OCI-LY3 (cell line): ENCODE data around the gene CUX1.

ENCODE experiments used
- H2AFZ ChIP-seq: fragments of 200-600, 300-600 bp; shearing (Covaris generic); 2 replicates; pipeline ENCODE4 v1.6.0; 2014; ENCODE audit warnings: antibody characterized with exemption, low read depth, low read length
- H3K27ac ChIP-seq: fragments of 200-600, 300-600 bp; sonication (generic); 2 replicates; pipeline ENCODE4 v1.5.1; 2014; ENCODE audit warnings: mild to moderate bottlenecking, low read length, moderate library complexity, mixed read lengths
- H3K27me3 ChIP-seq: fragments of 200-600, 300-600 bp; sonication (generic); 2 replicates; pipeline ENCODE4 v1.6.1; 2014; ENCODE audit warnings: low read depth, low read length, mixed read lengths
- H3K36me3 ChIP-seq: fragments of 200-600, 300-600 bp; sonication (generic); replicated peaks from 2 replicates; pipeline ENCODE3; 2014; ENCODE audit warnings: low read depth, low read length, mixed read lengths
- H3K4me1 ChIP-seq: fragments of 300-600, 200-600 bp; sonication (generic); 2 replicates; pipeline ENCODE4 v1.6.1; 2014; ENCODE audit warnings: low read length, mixed read lengths
- H3K4me2 ChIP-seq: fragments of 200-600, 300-600 bp; sonication (generic); 2 replicates; pipeline ENCODE4 v1.6.1; 2014; ENCODE audit warnings: low read length, mixed read lengths
- H3K4me3 ChIP-seq: fragments of 300-600, 200-600 bp; sonication (generic); 2 replicates; pipeline ENCODE4 v1.5.1; 2014; ENCODE audit warnings: antibody characterized with exemption, mild to moderate bottlenecking, low read length, moderate library complexity
- H3K79me2 ChIP-seq: fragments of 300-600, 200-600 bp; shearing (Covaris generic); 2 replicates; pipeline ENCODE4 v1.6.1; 2014; ENCODE audit warnings: mild to moderate bottlenecking, low read length, mixed read lengths
- H3K9ac ChIP-seq: fragments of 300-600, 200-600 bp; shearing (Covaris generic); 2 replicates; pipeline ENCODE4 v1.6.0; 2014; ENCODE audit warnings: mild to moderate bottlenecking, low read length, moderate library complexity
- H3K9me3 ChIP-seq: fragments of 200-600, 300-600 bp; shearing (Covaris generic); 2 replicates; pipeline ENCODE4 v1.6.1; 2014; ENCODE audit warnings: low read length, mixed read lengths; ENCODE audit not compliant: insufficient read depth
- H4K20me1 ChIP-seq: fragments of 200-600, 300-600 bp; sonication (generic); 2 replicates; pipeline ENCODE4 v1.6.1; 2016; ENCODE audit warnings: low read length, mixed read lengths; ENCODE audit not compliant: insufficient read depth
- EZH2phosphoT487 ChIP-seq: fragments of 200-600 bp; shearing (Covaris generic); IDR thresholded peaks from 2 replicates; pipeline ENCODE4 v1.6.1; 2018; ENCODE audit warnings: antibody characterized with exemption, mixed run types, low read depth
- TF ChIP-seq, protein P1 (sequence below): fragments of 200-600, 300-600 bp; sonication (generic); IDR thresholded peaks from 2 replicates; pipeline ENCODE4 v1.5.1; 2014; ENCODE audit warnings: antibody characterized with exemption, low read length, low read depth

The CUX1 gene

DNA sequence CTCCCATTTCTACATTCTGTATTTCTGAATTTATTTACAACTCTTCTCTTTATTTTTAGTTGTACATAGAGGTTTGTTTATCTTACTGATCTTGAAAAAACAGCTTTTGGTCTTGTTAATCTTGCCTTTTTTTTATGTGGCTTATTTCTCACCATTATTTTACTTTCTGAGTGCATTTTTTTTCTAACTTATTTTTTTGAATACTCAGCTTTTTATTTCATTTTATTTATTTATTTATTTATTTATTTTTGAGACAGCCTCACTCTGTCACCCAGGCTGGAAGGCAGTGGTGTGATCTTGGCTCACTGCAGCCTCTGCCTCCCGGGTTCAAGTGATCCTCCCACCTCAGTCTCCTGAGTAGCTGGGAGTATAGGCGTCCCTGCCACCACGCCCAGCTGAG is 23.9 kb downstream of the CUX1 start:
- no peak overlapping the region for H3K27ac ChIP-seq
- no peak overlapping the region for H2AFZ ChIP-seq
- H3K4me3 ChIP-seq, result no peak overlapping the region
- no peak overlapping the region for H3K9ac ChIP-seq
- peaks cover 8% of the 10 kb centered on the region for H3K36me3 ChIP-seq
- H3K4me2 ChIP-seq, result no peak overlapping the region
- H3K4me1 ChIP-seq, result peaks cover 3% of the 10 kb centered on the region; the same call in 1 of the 2 replicates
- no peaks in the 10 kb centered on the region for H3K27me3 ChIP-seq
- no peak for TF ChIP-seq EZH2phosphoT487
- TF ChIP-seq, protein P1, sequence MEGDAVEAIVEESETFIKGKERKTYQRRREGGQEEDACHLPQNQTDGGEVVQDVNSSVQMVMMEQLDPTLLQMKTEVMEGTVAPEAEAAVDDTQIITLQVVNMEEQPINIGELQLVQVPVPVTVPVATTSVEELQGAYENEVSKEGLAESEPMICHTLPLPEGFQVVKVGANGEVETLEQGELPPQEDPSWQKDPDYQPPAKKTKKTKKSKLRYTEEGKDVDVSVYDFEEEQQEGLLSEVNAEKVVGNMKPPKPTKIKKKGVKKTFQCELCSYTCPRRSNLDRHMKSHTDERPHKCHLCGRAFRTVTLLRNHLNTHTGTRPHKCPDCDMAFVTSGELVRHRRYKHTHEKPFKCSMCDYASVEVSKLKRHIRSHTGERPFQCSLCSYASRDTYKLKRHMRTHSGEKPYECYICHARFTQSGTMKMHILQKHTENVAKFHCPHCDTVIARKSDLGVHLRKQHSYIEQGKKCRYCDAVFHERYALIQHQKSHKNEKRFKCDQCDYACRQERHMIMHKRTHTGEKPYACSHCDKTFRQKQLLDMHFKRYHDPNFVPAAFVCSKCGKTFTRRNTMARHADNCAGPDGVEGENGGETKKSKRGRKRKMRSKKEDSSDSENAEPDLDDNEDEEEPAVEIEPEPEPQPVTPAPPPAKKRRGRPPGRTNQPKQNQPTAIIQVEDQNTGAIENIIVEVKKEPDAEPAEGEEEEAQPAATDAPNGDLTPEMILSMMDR, result no peak
- peaks cover 93% of the 10 kb centered on the region for H3K79me2 ChIP-seq
- peaks cover 4% of the 10 kb centered on the region; the same call in 1 of the 2 replicates for H3K9me3 ChIP-seq
- peaks cover 58% of the 10 kb centered on the region for H4K20me1 ChIP-seq

DNA sequence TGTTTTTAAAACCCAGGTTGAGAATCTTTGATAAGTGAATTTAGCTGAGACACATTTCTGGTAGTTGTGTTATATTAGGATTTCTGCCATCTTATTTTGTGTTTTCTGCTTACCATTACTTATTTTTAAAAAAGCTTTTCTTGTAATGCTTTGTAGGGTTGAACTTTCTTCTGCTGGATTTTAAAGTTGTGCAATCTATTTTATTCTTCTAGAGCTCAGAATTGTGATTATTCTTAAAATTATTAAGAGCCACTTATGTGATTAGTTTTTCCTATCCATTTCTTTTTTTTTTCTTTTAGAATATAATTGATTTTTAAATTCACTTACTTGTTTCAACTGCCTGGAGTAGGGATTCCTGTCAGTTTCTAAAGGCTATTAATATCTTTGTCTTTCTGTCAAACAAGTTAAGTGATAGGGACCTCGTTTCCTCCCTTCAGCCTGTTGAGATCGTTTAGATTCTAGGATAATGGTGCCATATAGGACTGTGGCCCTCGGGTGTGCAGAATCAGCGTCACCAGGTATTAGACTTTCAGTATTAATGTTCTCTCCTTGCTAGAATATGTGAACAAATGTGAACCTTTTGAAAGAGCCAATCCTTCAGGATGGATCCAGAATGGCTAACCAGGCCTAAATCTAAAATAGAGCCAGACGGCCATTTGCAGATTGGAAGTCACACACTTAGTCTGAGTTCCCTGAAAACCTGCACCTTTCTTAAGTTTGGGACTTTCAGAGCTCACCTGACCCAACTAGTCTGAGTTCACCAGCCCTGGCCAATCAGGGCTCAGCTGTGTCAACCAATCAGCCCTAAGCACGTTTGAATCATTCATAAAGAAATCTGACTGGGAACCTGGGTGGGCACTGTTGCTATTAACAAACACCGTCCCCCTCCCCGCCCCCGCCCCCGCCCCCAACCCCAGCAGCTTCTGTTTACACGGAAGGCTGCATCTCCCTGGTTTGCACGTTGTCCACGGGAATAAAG is 26.2 kb downstream of the CUX1 start:
- H3K79me2 ChIP-seq, result peaks cover 92% of the 10 kb centered on the region
- TF ChIP-seq, protein P1, result no peak
- no peak for TF ChIP-seq EZH2phosphoT487

DNA sequence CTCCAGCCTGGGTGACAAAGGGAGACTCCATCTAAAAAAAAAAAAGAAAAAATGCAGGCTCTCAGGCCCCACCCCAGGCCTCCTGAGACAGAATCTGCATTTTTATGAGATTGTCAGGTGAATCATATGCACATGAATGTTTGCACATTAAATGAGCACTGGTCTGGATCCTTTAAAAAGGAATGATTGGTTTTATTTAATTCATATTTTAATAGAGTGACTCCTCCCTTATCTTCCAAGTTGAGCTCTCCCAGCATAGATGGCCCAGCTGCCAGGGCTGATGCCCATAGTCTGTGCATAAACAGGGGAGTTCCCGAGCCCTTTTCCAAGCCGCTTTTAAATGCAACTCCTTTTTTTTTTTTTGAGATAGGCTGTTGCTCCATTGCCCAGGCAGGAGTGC is 28.5 kb downstream of the CUX1 start:
- Histone ChIP-seq H2AFZ (no peak overlapping the region), H3K27ac (no peak overlapping the region), H3K4me3 (no peak overlapping the region), H3K36me3 (peaks cover 29% of the 10 kb centered on the region), H3K9ac (no peak overlapping the region), H4K20me1 (peaks cover 42% of the 10 kb centered on the region), H3K79me2 (peaks cover 91% of the 10 kb centered on the region), H3K27me3 (no peaks in the 10 kb centered on the region), H3K4me1 (peaks cover 3% of the 10 kb centered on the region; the same call in 1 of the 2 replicates), H3K9me3 (peaks cover 15% of the 10 kb centered on the region; the same call in 1 of the 2 replicates), H3K4me2 (no peak overlapping the region)
- TF ChIP-seq EZH2phosphoT487, result no peak
- TF ChIP-seq, protein P1, result no peak

More for the DNA sequence above, 26.2 kb downstream of the CUX1 start:
- Histone ChIP-seq H2AFZ (no peak overlapping the region), H3K4me3 (no peak overlapping the region), H3K36me3 (peaks cover 25% of the 10 kb centered on the region), H4K20me1 (peaks cover 50% of the 10 kb centered on the region), H3K9ac (no peak overlapping the region), H3K4me2 (no peak overlapping the region), H3K27ac (no peak overlapping the region), H3K27me3 (no peaks in the 10 kb centered on the region), H3K9me3 (peaks cover 15% of the 10 kb centered on the region; the same call in 1 of the 2 replicates), H3K4me1 (peaks cover 3% of the 10 kb centered on the region; the same call in 1 of the 2 replicates)

DNA sequence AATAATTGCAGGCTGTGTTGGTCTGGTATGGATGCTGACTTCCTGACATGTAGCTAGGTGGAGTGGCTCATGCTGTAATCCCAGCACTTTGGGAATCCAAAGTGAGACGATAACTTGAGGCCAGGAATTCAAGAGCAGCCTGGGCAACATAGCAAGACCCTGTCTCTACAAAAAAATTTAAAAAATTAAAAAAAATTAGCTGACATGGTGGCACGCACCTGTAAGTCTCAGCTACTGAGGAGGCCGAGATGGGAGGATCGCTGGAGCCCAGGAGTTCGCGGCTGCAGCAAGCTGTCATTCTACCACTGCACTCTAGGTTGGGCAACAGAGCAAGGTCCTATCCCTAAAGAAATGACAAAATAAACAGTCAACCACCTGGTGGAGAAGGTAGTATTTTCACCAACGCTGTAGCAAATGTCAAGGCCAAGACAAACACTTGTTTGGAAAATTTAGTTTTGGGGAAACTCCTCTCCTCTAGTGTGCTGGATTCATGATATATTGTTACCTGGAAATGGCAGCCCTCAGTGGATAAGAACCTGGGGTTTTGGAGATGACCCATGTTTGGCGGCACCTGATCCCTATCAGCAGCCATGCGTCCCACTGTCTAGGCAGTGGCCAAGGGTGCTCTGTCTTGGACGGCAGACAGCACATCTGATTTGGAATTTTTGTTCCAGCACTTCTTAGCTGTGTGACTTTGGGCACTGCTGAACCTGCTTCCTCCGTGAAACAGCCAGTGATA is 29.5 kb downstream of the CUX1 start:
- Histone ChIP-seq H3K36me3 (peaks cover 29% of the 10 kb centered on the region), H2AFZ (no peak overlapping the region), H3K9me3 (peaks cover 15% of the 10 kb centered on the region; the same call in 1 of the 2 replicates), H3K9ac (no peak overlapping the region), H3K27ac (no peak overlapping the region), H3K79me2 (peaks cover 91% of the 10 kb centered on the region), H3K4me1 (no peaks in the 10 kb centered on the region), H3K27me3 (no peaks in the 10 kb centered on the region), H4K20me1 (peaks cover 51% of the 10 kb centered on the region), H3K4me2 (no peak overlapping the region), H3K4me3 (no peak overlapping the region)
- TF ChIP-seq, protein P1, result no peak
- TF ChIP-seq EZH2phosphoT487, result no peak
